GM12878 (cell line): ENCODE results near the gene NDE1. TPM values are rescaled to one million over a fixed set of nuclear protein-coding genes. Genes with fewer than 3 reads are reported as not detected.

Experiments used
- ATAC-seq: fragments of 200-7000 bp; cut with Tn5 transposase; 3 replicates; pipeline ENCODE4 v1.9.1; 2020; ENCODE audit warnings: mild to moderate bottlenecking, moderate library complexity
- BruUV-seq: library from RNA; stranded (reverse); fragments of 400-500 nt; replicated peaks from 2 replicates; lab custom pipeline; 2021; lab: Mats Ljungman, UMichigan
- CTCF ChIA-PET: fragments of 300-600 bp; sonication (Branson Sonifier 250); formaldehyde crosslinking; extraction: SDS; loops from one replicate; lab custom pipeline; 2021; ENCODE audit warnings: inconsistent platforms; lab: Yijun Ruan, JAX
- POLR2A ChIA-PET: fragments of 350-600 bp; formaldehyde crosslinking; extraction: SDS; loops from one replicate; lab custom pipeline; 2021; ENCODE audit warnings: inconsistent platforms; lab: Charles Lee
- RAD21 ChIA-PET: fragments of 300-600 bp; sonication (Branson Sonifier 250); formaldehyde crosslinking; loops from one replicate; lab custom pipeline; 2023; ENCODE audit warnings: antibody characterized with exemption; ENCODE audit not compliant: unreplicated experiment; lab: Charles Lee
- SMC1A ChIA-PET: fragments of 300-600 bp; sonication (Branson Sonifier 250); formaldehyde crosslinking; loops from one replicate; lab custom pipeline; 2023; ENCODE audit not compliant: unreplicated experiment, uncharacterized antibody; lab: Charles Lee
- DNase-seq: peaks from one replicate; pipeline ENCODE4 v3.0.0-alpha.2; 2011; ENCODE audit warnings: low read depth, low spot score
- FAIRE-seq: peaks from 3 replicates; lab custom pipeline; 2011; peaks lifted over from hg19 to GRCh38; lab: Jason Lieb, UNC
- H2AFZ ChIP-seq: 2 replicates; pipeline ENCODE4 v1.6.0; 2011; ENCODE audit warnings: low read depth, low read length, control low read depth; ENCODE audit not compliant: control insufficient read depth
- H3K27ac ChIP-seq: 2 replicates; pipeline ENCODE4 v1.5.1; 2011; ENCODE audit warnings: control low read depth; ENCODE audit not compliant: control insufficient read depth, insufficient read depth
- H3K27me3 ChIP-seq, 2 experiments: replicated peaks in 1 of 2; 2 replicates each; pipeline versions ENCODE4 v1.6.0 to v1.6.1; 2011; ENCODE audit warnings: low read length in 1 of 2; ENCODE audit not compliant: control insufficient read depth in 2 of 2, insufficient read depth in 2 of 2
- H3K36me3 ChIP-seq, 2 experiments: 2 replicates each; pipeline ENCODE4 v1.5.1; 2011; ENCODE audit warnings: low read length in 1 of 2; ENCODE audit not compliant: control insufficient read depth in 2 of 2, insufficient read depth in 2 of 2
- H3K4me1 ChIP-seq: 2 replicates; pipeline ENCODE4 v1.6.1; 2011; ENCODE audit warnings: mild to moderate bottlenecking, low read length, moderate library complexity, mixed read lengths; ENCODE audit not compliant: control insufficient read depth, insufficient read depth
- H3K4me2 ChIP-seq: 2 replicates; pipeline ENCODE4 v1.6.0; 2011; ENCODE audit warnings: control low read depth; ENCODE audit not compliant: control insufficient read depth, insufficient read depth
- H3K4me3 ChIP-seq: fragments of 200-600 bp; sonication (generic); 2 replicates; pipeline ENCODE4 v1.5.1; 2016
- H3K79me2 ChIP-seq: 2 replicates; pipeline ENCODE4 v1.6.0; 2011; ENCODE audit warnings: low read length; ENCODE audit not compliant: control insufficient read depth, insufficient read depth
- H3K9ac ChIP-seq: 2 replicates; pipeline ENCODE4 v1.8.0; 2011; ENCODE audit warnings: low read length, control low read depth, mixed read lengths; ENCODE audit not compliant: control insufficient read depth, insufficient read depth
- H3K9me3 ChIP-seq: replicated peaks from 3 replicates; pipeline ENCODE4 v1.5.1; 2011; ENCODE audit warnings: mild to moderate bottlenecking, low read length; ENCODE audit not compliant: control insufficient read depth, insufficient read depth
- H4K20me1 ChIP-seq: 2 replicates; pipeline ENCODE4 v1.6.0; 2011; ENCODE audit not compliant: control insufficient read depth, insufficient read depth
- CEBPB ChIP-seq, 2 experiments: fragments of 150-350 bp in 1 of 2; IDR thresholded peaks; 2 replicates each; pipeline ENCODE4 v1.6.1; 2012 to 2014; ENCODE audit warnings: low read depth in 2 of 2, low read length in 2 of 2, borderline replicate concordance in 1 of 2, inconsistent platforms in 1 of 2
- FOXM1 ChIP-seq: IDR thresholded peaks from 2 replicates; pipeline ENCODE4 v1.6.1; 2012; ENCODE audit warnings: low read depth, mild to moderate bottlenecking, inconsistent platforms, low read length, moderate library complexity
- GATAD2B ChIP-seq: fragments of 450-650 bp; conservative IDR thresholded peaks from 2 replicates; pipeline ENCODE4 v1.6.1; 2017; ENCODE audit warnings: low read depth, mild to moderate bottlenecking, moderate library complexity
- MYC ChIP-seq: IDR thresholded peaks from 2 replicates; pipeline ENCODE4 v1.6.1; 2011; ENCODE audit warnings: mild to moderate bottlenecking, low read length, moderate library complexity, inconsistent platforms; ENCODE audit not compliant: insufficient read depth, insufficient replicate concordance, insufficient read length, severe bottlenecking
- NR2F1 ChIP-seq: fragments of 450-650 bp; conservative IDR thresholded peaks from 2 replicates; pipeline ENCODE4 v1.6.1; 2017; ENCODE audit warnings: mild to moderate bottlenecking
- PKNOX1 ChIP-seq: fragments of 450-650 bp; IDR thresholded peaks from 2 replicates; pipeline ENCODE4 v1.6.1; 2016; ENCODE audit warnings: mild to moderate bottlenecking
- TBL1XR1 ChIP-seq: IDR thresholded peaks from 2 replicates; pipeline ENCODE4 v1.6.1; 2012; ENCODE audit warnings: low read depth, low read length, improper control_type of control experiment
- USF1 ChIP-seq: IDR thresholded peaks from 2 replicates; pipeline ENCODE4 v1.6.1; 2011; ENCODE audit warnings: borderline replicate concordance, low read depth, mild to moderate bottlenecking, moderate library complexity, mixed read lengths, low read length; ENCODE audit not compliant: insufficient read depth; ENCODE audit errors: extremely low read length
- ZBTB4 ChIP-seq: fragments of 450-650 bp; formaldehyde crosslinking; IDR thresholded peaks from 2 replicates; pipeline ENCODE4 v1.4.0; 2022; ENCODE audit warnings: mild to moderate bottlenecking, moderate library complexity
- ZNF217 ChIP-seq: fragments of 450-650 bp; IDR thresholded peaks from 2 replicates; pipeline ENCODE4 v1.6.1; 2017; ENCODE audit warnings: antibody characterized with exemption, mild to moderate bottlenecking
- WGBS: methylation state at CpG from one replicate; pipeline ENCODE4 v1.1.6; 2016; ENCODE audit warnings: low lambda C conversion rate; ENCODE audit not compliant: insufficient replicate concordance, insufficient coverage; ENCODE audit errors: missing lambda C conversion rate; 5-methylcytosine and 5-hydroxymethylcytosine counted together
- in situ Hi-C: fragments of 300-500 bp; cut with MboI; formaldehyde crosslinking; loops from 9 replicates; pipeline ENCODE4 v1.14.3; 2018; ENCODE audit warnings: mixed read lengths
- intact Hi-C: fragments of 100-400 bp; cut with micrococcal nuclease; formaldehyde crosslinking; loops from one replicate; pipeline ENCODE4 v1.14.2; 2022; ENCODE audit not compliant: unreplicated experiment
- polyA plus RNA-seq, 11 experiments: library from polyadenylated mRNA; depleted of rRNA in 4 of 11; unstranded in 6 of 11; stranded (reverse) in 5 of 11; fragments of >200 nt; fragmentation: Nextera tagmentation in 4 of 11; fragmentation: Illumina TruSeq in 1 of 11; extraction: Ambion mirVana in 4 of 11; extraction: Trizol in 1 of 11; gene quantifications; 1 replicate in 1 of 11; 2 replicates in 10 of 11; pipeline versions ENCODE4 v1.2.1 to v1.2.3, GENCODE V29; 2011 to 2016; ENCODE audit warnings: inconsistent platforms in 2 of 11, missing spikeins in 2 of 11, low read depth in 1 of 11
- total RNA-seq, 4 experiments: library from RNA; depleted of rRNA in 3 of 4; stranded (reverse); fragments of >200 nt in 3 of 4; fragmentation: Illumina TruSeq in 1 of 4; extraction: Trizol in 1 of 4; gene quantifications; 2 replicates each; pipeline versions ENCODE4 v1.2.1 to v1.2.3, GENCODE V29; 2013 to 2021

The NDE1 gene
- total and polyA plus RNA-seq, 10 of the 15 experiments (the other 5 are each of a cell fraction or from before 2014, with no cell fraction given), result 5.7 to 148 (median 87.8) TPM

GRCh38 chr16:15707332-15707731 is 57.3 kb downstream of the NDE1 start:
- Histone ChIP-seq H3K27me3 (no peaks in the 10 kb centered on the region), H2AFZ (no peak overlapping the region), H3K4me1 (no peaks in the 10 kb centered on the region), H3K27ac (no peak overlapping the region), H3K4me3 (no peak overlapping the region), H3K4me2 (no peak overlapping the region), H3K36me3 (peaks cover 14 to 25% of the 10 kb centered on the region in 2 experiments; a peak in 3 of 4 replicates), H4K20me1 (no peaks in the 10 kb centered on the region; the same call in 1 of the 2 replicates), H3K9ac (no peak overlapping the region), H3K9me3 (no peaks in the 10 kb centered on the region), H3K79me2 (no peaks in the 10 kb centered on the region; the same call in 1 of the 2 replicates)
- RAD21 ChIA-PET, result no interaction called here
- 100% methylated on average over 3 of the region's 3 CpGs for WGBS
- intact Hi-C loops (loop anchor here (10.0 kb wide), 1 partner anchor 283 kb away; no protein-coding TSS in a partner anchor), in situ Hi-C loops (no loop called here)
- POLR2A ChIA-PET, result no interaction called here
- DNase-seq (no peak), ATAC-seq (no peak), FAIRE-seq (no peak)
- TF ChIP-seq TBL1XR1 (no peak), ZBTB4 (no peak), PKNOX1 (no peak), USF1 (no peak), MYC (no peak), ZNF217 (no peak), GATAD2B (no peak), CEBPB (IDR thresholded peaks at IDR 0.05; ENCODE audit: borderline replicate concordance in 1 of 2, low read depth in 2 of 2, low read length in 2 of 2) (no peak), NR2F1 (no peak), FOXM1 (no peak)
- SMC1A ChIA-PET, result interaction anchor here (1.2 kb wide), 1 partner anchor 302 kb away, joined by 4 read pairs; no protein-coding TSS in a partner anchor
- CTCF ChIA-PET, result no interaction called here
- no TSS peak for BruUV-seq
